ENCODE measurements around the gene ACTR1B.

DNA sequence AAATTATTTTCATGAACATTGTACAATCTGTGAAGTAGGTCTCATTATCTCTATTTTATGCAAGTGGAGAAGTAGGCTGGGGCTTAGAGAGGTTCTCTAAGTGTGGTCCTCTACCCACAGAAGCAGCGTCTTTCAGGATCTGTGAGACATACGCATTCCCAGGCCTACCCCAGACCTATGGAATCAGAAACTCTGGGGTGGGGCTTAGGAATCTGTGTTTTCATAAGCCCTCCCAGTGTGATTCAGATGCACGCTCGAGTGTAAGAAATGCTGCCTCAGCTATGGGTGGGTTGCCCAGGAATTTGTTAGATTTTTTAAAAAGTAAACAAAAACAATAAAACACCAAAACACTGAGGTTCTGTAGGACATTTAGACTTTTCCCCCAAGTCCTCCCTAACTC is 34.7 kb upstream of the ACTR1B start:
- TF ChIP-seq, protein P1, sequence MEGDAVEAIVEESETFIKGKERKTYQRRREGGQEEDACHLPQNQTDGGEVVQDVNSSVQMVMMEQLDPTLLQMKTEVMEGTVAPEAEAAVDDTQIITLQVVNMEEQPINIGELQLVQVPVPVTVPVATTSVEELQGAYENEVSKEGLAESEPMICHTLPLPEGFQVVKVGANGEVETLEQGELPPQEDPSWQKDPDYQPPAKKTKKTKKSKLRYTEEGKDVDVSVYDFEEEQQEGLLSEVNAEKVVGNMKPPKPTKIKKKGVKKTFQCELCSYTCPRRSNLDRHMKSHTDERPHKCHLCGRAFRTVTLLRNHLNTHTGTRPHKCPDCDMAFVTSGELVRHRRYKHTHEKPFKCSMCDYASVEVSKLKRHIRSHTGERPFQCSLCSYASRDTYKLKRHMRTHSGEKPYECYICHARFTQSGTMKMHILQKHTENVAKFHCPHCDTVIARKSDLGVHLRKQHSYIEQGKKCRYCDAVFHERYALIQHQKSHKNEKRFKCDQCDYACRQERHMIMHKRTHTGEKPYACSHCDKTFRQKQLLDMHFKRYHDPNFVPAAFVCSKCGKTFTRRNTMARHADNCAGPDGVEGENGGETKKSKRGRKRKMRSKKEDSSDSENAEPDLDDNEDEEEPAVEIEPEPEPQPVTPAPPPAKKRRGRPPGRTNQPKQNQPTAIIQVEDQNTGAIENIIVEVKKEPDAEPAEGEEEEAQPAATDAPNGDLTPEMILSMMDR (IDR thresholded peaks at IDR 0.05; ENCODE audit: low read depth, low read length), result no peak
- no peak for TF ChIP-seq EZH2phosphoT487 (IDR thresholded peaks at IDR 0.05; ENCODE audit: low read depth)
